Activated CD4-positive, alpha-beta T cell treated with anti-CD3 and anti-CD28 coated beads, Interleukin-2, amount 10 ng/mL, durations not matched to agents 24 days and 14 days (primary cell): ENCODE results near the gene CELF2. TPM values are rescaled to one million over a fixed set of nuclear protein-coding genes. Genes with fewer than 3 reads are reported as not detected.

Experiments used
- DNase-seq: peaks from one replicate; pipeline ENCODE4 v3.0.0; 2022
- H3K27ac Mint-ChIP-seq: one replicate; pipeline ENCODE4 v1.8.0; 2022; ENCODE audit warnings: mild to moderate bottlenecking, mixed read lengths
- H3K27me3 Mint-ChIP-seq: one replicate; pipeline ENCODE4 v1.8.0; 2022; ENCODE audit warnings: mixed read lengths
- H3K36me3 Mint-ChIP-seq: one replicate; pipeline ENCODE4 v1.8.0; 2022; ENCODE audit warnings: low read depth, mild to moderate bottlenecking, mixed read lengths
- H3K4me1 Mint-ChIP-seq: one replicate; pipeline ENCODE4 v1.8.0; 2021; ENCODE audit warnings: mixed read lengths
- H3K4me3 Mint-ChIP-seq: one replicate; pipeline ENCODE4 v1.8.0; 2022; ENCODE audit warnings: mild to moderate bottlenecking, moderate library complexity, mixed read lengths
- H3K9me3 Mint-ChIP-seq: one replicate; pipeline ENCODE4 v1.8.0; 2021; ENCODE audit warnings: mixed read lengths
- intact Hi-C: fragments of 100-400 bp; cut with micrococcal nuclease; formaldehyde crosslinking; loops from one replicate; pipeline ENCODE4 v1.15.1; 2023
- total RNA-seq: library from RNA; stranded (reverse); gene quantifications from 2 replicates; pipeline ENCODE4 v1.2.3, GENCODE V29; 2022

The CELF2 gene
- total RNA-seq, 1 donor from 2014 or later = 95.5 TPM

- Mint-ChIP-seq H3K27ac (peak overlapping the region; percentile 22), H3K9me3 (no peaks in the 10 kb centered on the region), H3K4me1 (peaks cover 35% of the 10 kb centered on the region), H3K27me3 (no peaks in the 10 kb centered on the region), H3K36me3 (peaks cover 71% of the 10 kb centered on the region), H3K4me3 (no peak overlapping the region)
- intact Hi-C loops = no loop called here
- no peak for DNase-seq
Measured at GRCh38 chr10:11253385-11254002, 235.8 kb downstream of the CELF2 start.

DNA sequence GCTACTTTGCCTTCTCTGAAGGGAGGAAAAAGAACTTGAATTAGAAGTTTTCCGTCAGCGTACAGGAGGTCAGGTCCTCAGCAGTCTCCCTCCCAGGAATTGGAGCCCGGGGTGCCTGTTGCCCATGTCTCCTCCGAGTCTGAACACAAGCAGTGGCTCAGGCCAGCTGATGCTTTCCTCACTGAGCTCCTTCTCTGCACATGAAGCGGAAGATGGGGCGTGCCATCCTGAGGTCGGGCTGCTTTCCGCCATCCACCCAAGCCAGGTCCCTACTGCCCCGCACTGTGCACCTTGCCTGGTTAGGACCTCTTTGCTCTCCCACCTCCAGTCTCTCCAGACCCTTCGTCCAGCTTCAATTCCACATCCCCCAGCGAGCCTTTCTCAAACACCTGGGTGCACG, 237.5 kb downstream of the CELF2 start:
- Mint-ChIP-seq H3K27ac (peak overlapping the region; percentile 62), H3K9me3 (no peaks in the 10 kb centered on the region), H3K36me3 (peaks cover 75% of the 10 kb centered on the region), H3K4me3 (no peak overlapping the region), H3K27me3 (no peaks in the 10 kb centered on the region), H3K4me1 (peaks cover 33% of the 10 kb centered on the region)
- intact Hi-C loops = no loop called here
- no peak for DNase-seq

DNA sequence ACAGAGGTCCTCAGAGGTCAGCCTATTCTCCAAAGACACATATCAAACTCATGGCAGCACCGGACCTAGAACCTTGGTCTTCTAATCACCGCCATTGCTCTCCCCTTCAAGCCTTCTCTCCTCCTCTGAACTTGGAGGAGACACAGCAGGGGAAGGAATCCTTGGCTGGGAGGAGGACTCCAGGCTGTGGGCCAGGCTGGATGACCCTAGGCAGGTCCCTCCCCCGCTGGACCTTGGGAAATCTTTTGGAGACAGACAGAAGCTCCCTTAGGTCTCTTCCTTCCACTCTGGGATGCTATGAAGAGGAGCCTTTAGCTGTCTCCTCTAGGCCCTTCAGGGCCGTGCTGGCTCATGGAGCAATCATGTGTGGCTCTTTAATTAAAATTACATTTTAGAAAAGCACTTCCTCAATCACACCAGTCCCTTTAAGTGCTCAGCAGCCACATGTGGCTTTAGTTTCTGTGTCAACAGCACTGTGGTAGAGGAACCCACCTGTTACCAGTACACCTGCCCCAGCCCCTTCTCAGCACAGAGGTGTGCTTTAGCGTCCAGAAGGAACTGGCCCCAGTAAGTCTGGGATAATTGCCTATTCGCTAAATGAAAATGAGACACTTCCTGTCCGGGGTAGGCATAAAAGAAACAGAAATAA, 238.2 kb downstream of the CELF2 start:
- H3K4me1 Mint-ChIP-seq = peaks cover 32% of the 10 kb centered on the region
- H3K27ac Mint-ChIP-seq = peak overlapping the region; percentile 66
- peaks cover 74% of the 10 kb centered on the region for H3K36me3 Mint-ChIP-seq
- no peak for DNase-seq
- intact Hi-C loops = no loop called here
- H3K9me3 Mint-ChIP-seq = no peaks in the 10 kb centered on the region
- H3K27me3 Mint-ChIP-seq = no peaks in the 10 kb centered on the region
- no peak overlapping the region for H3K4me3 Mint-ChIP-seq

GRCh38 chr10:11256896-11257295, 239.2 kb downstream of the CELF2 start:
- Mint-ChIP-seq H3K27ac (peak overlapping the region; percentile 79), H3K27me3 (no peaks in the 10 kb centered on the region), H3K9me3 (no peaks in the 10 kb centered on the region), H3K36me3 (peaks cover 76% of the 10 kb centered on the region), H3K4me1 (peaks cover 41% of the 10 kb centered on the region), H3K4me3 (no peak overlapping the region)
- no peak for DNase-seq
- intact Hi-C loops = no loop called here

- H3K36me3 Mint-ChIP-seq = peaks cover 80% of the 10 kb centered on the region
- peaks cover 47% of the 10 kb centered on the region for H3K4me1 Mint-ChIP-seq
- intact Hi-C loops = no loop called here
- H3K27me3 Mint-ChIP-seq = no peaks in the 10 kb centered on the region
- H3K27ac Mint-ChIP-seq = peak overlapping the region; percentile 79
- no peaks in the 10 kb centered on the region for H3K9me3 Mint-ChIP-seq
- no peak overlapping the region for H3K4me3 Mint-ChIP-seq
- DNase-seq = no peak
Measured at GRCh38 chr10:11257440-11258090, 239.9 kb downstream of the CELF2 start.

GRCh38 chr10:11260170-11260569, 242.5 kb downstream of the CELF2 start:
- H3K9me3 Mint-ChIP-seq = no peaks in the 10 kb centered on the region
- no peak for DNase-seq
- H3K4me3 Mint-ChIP-seq = no peak overlapping the region
- intact Hi-C loops = no loop called here
- peaks cover 60% of the 10 kb centered on the region for H3K4me1 Mint-ChIP-seq
- peak overlapping the region; percentile 62 for H3K27ac Mint-ChIP-seq
- peaks cover 82% of the 10 kb centered on the region for H3K36me3 Mint-ChIP-seq
- no peaks in the 10 kb centered on the region for H3K27me3 Mint-ChIP-seq

GRCh38 chr10:11261143-11261542, 243.5 kb downstream of the CELF2 start:
- Mint-ChIP-seq H3K36me3 (peaks cover 81% of the 10 kb centered on the region), H3K4me1 (peaks cover 58% of the 10 kb centered on the region), H3K27me3 (no peaks in the 10 kb centered on the region), H3K9me3 (no peaks in the 10 kb centered on the region), H3K27ac (peak overlapping the region; percentile 29), H3K4me3 (no peak overlapping the region)
- intact Hi-C loops = no loop called here
- DNase-seq = no peak

DNA sequence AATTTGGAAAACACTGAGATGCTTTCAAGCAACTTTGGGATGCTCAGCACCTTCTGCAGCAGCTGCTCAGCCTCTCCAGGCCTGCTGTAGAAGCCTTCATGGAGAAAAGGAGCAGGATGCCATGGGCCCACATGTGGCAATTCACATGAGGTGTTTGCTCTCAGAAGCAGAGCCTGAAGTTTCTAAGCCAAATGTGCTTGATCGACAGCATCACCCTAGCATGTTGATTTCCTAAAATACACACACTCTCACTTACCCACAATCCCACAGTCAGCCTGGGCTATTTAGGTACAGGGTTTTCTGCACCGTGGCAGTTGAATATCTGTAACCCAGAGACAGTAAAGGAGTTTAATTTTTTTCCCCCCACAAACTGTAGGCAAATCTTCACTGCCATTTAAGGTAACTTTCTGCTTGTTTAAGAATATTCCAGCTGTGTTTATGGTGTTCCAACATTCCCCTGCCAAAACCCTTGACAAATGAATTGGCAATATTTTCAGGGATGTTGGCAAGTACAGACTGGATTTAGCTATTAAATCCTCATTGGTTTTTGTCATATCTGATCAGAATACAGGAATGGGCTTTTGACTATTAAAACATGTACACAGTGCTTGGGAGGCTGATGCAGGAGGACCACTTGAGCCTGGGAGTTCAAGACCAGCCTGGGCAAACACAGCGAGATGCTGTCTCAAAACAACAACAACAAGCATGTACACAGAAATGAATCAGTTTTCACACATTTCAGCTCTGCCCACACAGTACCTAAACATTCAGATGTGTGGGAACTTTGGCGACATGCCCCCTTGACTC, 244.2 kb downstream of the CELF2 start:
- Mint-ChIP-seq H3K27me3 (no peaks in the 10 kb centered on the region), H3K9me3 (no peaks in the 10 kb centered on the region), H3K4me1 (peaks cover 61% of the 10 kb centered on the region), H3K36me3 (peaks cover 80% of the 10 kb centered on the region), H3K27ac (peak overlapping the region; percentile 61), H3K4me3 (no peak overlapping the region)
- no peak for DNase-seq
- intact Hi-C loops = loop anchor here (2.0 kb wide), 1 partner anchor 17 kb away; no protein-coding TSS in a partner anchor

DNA sequence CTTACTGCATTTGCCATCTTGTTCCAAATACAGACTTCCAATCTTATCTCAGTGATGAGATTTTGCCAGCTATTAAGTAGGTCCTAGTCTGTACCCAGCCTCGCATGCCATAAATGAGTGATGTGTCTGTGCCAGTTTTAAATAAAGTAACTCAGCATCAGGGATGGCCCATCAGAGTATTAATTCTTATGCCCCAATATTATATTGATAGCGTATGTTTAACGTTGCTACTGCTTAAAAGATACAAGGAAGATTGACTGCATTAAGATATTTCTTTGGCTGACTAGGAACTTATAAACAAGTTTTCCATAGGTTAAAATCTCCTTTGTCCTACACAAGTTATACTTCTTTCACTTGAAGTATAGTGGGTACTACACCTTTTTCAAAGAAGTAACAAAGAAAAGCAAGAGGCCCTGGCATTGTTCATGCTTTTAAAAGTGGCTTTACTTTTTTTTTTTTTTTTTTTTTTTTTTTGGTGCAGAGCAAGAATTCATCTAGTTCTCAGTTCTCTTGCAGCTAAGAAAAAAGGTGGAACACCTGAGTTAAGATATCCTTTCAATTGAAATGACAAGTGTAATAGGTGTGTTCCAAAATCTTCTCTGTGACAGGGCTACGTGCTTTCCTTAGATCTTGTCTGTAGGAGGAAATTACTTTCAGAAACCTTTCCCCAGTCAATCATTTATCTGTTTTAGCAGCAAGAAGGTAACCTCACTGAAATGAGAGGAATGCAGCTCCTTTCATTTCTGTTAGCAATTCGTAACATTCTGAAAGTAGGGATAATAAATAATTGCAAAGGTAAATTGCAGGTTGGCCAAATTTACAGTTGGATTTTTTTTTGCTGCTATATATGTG, 245.0 kb downstream of the CELF2 start:
- Mint-ChIP-seq H3K9me3 (no peaks in the 10 kb centered on the region), H3K4me3 (no peak overlapping the region), H3K27me3 (no peaks in the 10 kb centered on the region), H3K4me1 (peaks cover 59% of the 10 kb centered on the region), H3K27ac (peak overlapping the region; percentile 61), H3K36me3 (peaks cover 77% of the 10 kb centered on the region)
- DNase-seq = no peak
- intact Hi-C loops = loop anchor here (2.0 kb wide), 1 partner anchor 18 kb away; no protein-coding TSS in a partner anchor

GRCh38 chr10:11263767-11264166, 246.1 kb downstream of the CELF2 start:
- peak overlapping the region; percentile 55 for H3K27ac Mint-ChIP-seq
- intact Hi-C loops = loop anchor here (2.0 kb wide), 1 partner anchor 19 kb away; no protein-coding TSS in a partner anchor

GRCh38 chr10:11264296-11265048, 246.8 kb downstream of the CELF2 start:
- intact Hi-C loops = no loop called here
- H3K27ac Mint-ChIP-seq = peak overlapping the region; percentile 62
- H3K4me3 Mint-ChIP-seq = no peak overlapping the region
- no peaks in the 10 kb centered on the region for H3K9me3 Mint-ChIP-seq
- peaks cover 72% of the 10 kb centered on the region for H3K36me3 Mint-ChIP-seq
- H3K4me1 Mint-ChIP-seq = peaks cover 61% of the 10 kb centered on the region
- no peaks in the 10 kb centered on the region for H3K27me3 Mint-ChIP-seq
- no peak for DNase-seq

More at GRCh38 chr10:11263767-11264166, 246.1 kb downstream of the CELF2 start:
- Mint-ChIP-seq H3K4me1 (peaks cover 54% of the 10 kb centered on the region), H3K4me3 (no peak overlapping the region), H3K9me3 (no peaks in the 10 kb centered on the region), H3K36me3 (peaks cover 71% of the 10 kb centered on the region), H3K27me3 (no peaks in the 10 kb centered on the region)
- no peak for DNase-seq

GRCh38 chr10:11265484-11265883, 247.8 kb downstream of the CELF2 start:
- peak overlapping the region; percentile 45 for H3K27ac Mint-ChIP-seq
- no peak for DNase-seq
- no peaks in the 10 kb centered on the region for H3K9me3 Mint-ChIP-seq
- peaks cover 68% of the 10 kb centered on the region for H3K4me1 Mint-ChIP-seq
- no peaks in the 10 kb centered on the region for H3K27me3 Mint-ChIP-seq
- no peak overlapping the region for H3K4me3 Mint-ChIP-seq
- intact Hi-C loops = no loop called here
- H3K36me3 Mint-ChIP-seq = peaks cover 70% of the 10 kb centered on the region
